ENCODE results near the gene RD3L.

The RD3L gene

DNA sequence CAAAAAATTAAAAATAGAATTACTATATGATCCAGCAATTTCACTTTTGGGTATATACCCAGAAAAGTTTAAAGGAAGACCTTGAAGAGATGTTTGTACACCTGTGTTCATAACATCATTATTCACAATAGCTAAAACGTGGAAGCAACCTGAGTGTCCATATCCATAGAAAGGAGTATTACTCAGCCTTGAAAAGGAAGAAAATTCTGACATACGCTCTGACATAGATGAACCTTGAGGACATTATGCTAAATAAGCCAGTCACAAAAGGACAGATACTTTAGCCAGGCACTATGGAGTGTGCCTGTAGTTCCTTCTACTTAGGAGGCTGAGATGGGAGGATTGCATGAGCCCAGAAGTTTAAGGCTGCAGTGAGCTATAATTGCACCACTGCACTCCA lies 6.1 kb upstream of the RD3L start:
- no peak for DNase-seq (ENCODE audit: low read depth)
- TF ChIP-seq, protein P1, sequence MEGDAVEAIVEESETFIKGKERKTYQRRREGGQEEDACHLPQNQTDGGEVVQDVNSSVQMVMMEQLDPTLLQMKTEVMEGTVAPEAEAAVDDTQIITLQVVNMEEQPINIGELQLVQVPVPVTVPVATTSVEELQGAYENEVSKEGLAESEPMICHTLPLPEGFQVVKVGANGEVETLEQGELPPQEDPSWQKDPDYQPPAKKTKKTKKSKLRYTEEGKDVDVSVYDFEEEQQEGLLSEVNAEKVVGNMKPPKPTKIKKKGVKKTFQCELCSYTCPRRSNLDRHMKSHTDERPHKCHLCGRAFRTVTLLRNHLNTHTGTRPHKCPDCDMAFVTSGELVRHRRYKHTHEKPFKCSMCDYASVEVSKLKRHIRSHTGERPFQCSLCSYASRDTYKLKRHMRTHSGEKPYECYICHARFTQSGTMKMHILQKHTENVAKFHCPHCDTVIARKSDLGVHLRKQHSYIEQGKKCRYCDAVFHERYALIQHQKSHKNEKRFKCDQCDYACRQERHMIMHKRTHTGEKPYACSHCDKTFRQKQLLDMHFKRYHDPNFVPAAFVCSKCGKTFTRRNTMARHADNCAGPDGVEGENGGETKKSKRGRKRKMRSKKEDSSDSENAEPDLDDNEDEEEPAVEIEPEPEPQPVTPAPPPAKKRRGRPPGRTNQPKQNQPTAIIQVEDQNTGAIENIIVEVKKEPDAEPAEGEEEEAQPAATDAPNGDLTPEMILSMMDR (IDR thresholded peaks at IDR 0.05; ENCODE audit: control insufficient read depth, extremely low read depth, insufficient read depth): no peak
- H3K4me3 ChIP-seq (ENCODE audit: low read depth, low read length): no peak overlapping the region

DNA sequence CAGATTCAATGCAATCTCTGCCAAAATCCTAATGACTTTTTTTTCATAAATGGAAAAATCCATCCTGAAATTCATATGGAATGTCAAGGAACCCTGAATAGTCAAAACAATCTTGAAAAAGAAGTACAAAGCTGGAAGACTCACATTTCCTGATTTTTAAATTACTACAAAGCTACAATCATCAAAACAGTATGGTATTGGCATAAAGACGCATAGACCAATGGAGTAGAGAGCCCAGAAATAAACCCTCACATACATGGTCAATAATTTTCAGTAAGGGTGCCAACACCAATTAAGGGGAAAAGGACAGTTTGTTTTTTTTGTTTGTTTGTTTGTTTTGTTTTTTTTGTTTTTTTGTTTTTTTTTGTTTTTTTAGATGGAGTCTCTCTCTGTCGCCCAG lies 4.6 kb upstream of the RD3L start:
- TF ChIP-seq, protein P1 (IDR thresholded peaks at IDR 0.05; ENCODE audit: control insufficient read depth, extremely low read depth, insufficient read depth): no peak
- H3K4me3 ChIP-seq (ENCODE audit: low read depth, low read length): no peak overlapping the region
- DNase-seq (ENCODE audit: low read depth): no peak

DNA sequence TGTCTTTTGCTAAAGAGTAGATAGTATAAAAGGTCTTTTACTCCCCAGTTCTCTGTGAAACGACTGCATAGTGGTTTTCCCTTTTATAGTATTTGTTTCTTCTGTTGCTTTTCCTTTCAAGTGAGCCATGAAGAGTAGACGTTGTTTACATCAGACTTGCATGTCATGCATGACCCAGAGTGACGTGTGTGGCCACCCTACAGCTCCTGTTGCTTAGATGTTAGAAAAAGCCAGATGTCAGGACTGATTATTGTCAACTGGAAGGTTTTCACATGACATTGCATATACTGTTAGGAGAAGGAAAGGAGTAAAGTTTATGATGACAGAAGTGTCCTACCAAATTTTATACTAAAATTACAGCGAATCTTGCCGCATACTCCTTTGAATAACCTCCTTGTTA lies 1.3 kb upstream of the RD3L start:
- no peak overlapping the region for H3K4me3 ChIP-seq (ENCODE audit: low read depth, low read length)

DNA sequence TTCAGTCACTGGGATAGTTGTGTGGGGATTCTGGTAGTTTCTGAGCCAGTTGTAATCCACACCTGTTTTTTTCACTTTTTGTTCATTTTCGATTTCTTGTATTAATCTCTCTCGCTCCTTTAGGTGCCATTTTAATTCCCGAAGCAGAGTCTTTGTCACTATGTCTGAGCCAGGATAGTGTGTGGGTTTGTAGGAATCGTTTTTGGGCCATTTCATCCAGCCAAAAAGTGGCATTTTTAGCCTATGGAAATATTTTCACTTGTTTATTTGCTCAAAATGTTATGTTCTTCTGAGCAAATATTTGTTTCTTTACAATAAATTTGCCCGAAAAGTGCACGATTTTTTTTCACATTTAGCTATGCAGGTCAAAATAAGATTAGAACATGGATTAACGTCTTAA lies 867 bp downstream of the RD3L start:
- no peak for DNase-seq (ENCODE audit: low read depth)
- no peak overlapping the region for H3K4me3 ChIP-seq (ENCODE audit: low read depth, low read length)
- TF ChIP-seq, protein P1 (IDR thresholded peaks at IDR 0.05; ENCODE audit: control insufficient read depth, extremely low read depth, insufficient read depth): no peak

More for the DNA sequence above, 1.3 kb upstream of the RD3L start:
- TF ChIP-seq, protein P1 (IDR thresholded peaks at IDR 0.05; ENCODE audit: control insufficient read depth, extremely low read depth, insufficient read depth): no peak
- DNase-seq (ENCODE audit: low read depth): no peak

DNA sequence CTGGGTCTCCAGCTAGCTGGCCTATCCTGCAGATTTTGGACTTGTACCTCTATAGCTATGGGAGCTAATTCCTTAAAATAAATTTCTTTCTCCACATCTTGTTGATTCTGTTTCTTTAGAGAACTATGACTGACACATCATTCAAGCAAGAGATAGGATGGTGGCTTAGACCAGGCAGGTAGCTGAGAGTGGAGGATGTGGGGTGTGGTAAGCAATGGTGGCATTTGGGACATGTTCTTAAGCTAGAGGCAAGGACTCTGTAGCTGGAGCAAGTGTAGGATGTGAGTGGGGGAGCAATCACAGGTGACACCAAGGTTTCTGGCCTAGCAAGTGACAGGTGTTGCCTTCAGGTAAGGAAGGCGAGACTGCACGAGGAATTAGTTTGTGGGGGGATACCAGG lies 7.2 kb downstream of the RD3L start:
- TF ChIP-seq, protein P1 (IDR thresholded peaks at IDR 0.05; ENCODE audit: control insufficient read depth, extremely low read depth, insufficient read depth): no peak
- H3K4me3 ChIP-seq (ENCODE audit: low read depth, low read length): no peak overlapping the region
- no peak for DNase-seq (ENCODE audit: low read depth)

DNA sequence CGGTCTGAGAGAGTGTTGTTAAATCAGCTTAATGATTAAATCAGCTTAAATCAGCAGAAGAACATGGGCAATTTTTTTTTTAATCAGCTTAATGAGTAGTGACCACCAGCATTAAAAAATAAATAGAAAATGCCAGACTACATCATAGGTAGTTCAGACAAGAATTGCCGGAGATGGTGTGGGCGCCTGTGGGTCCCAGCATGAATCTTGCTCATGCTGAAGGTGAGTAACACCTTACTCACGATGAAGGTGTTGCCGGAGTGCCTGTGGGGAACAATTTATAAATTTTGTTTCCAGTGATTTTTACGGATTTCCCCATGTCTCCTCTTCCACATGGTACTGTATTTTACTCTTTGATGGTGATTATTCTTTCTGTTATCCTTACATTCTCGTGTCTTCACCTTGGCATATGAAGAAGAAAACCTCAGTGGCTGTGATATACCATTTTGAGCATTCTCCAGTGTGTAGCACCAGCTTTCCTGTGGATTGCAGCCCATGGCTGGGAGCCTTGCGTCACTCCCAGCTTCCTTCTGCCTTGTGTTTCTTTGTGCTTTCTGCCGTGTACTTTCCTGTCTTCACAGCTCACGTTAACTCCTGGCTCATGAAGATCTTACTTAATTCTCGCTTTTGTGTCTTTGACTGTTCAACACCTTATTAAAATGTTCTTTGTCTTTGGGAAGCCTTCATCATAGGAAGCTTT lies 9.4 kb downstream of the RD3L start:
- DNase-seq (ENCODE audit: low read depth): no peak
- TF ChIP-seq, protein P1 (IDR thresholded peaks at IDR 0.05; ENCODE audit: control insufficient read depth, extremely low read depth, insufficient read depth): no peak
- no peak overlapping the region for H3K4me3 ChIP-seq (ENCODE audit: low read depth, low read length)

DNA sequence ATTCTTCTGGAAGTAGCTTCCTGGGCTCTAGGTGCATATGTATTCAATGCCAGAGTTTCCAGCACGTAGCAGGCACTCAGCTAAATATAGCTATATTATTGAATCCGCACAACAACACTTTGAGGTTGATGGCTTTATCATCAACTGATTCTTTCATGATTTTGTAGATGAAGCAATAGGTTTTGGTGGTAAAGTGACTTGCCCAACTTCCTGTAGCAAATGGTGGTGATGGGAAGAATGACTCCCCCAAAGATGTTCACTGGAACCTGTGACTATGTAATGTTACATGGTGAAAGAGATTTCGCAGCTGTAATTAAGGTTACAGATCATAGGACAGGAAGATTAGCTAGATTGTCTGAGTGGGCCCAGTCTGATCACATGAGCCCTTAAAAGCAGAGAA lies 10.9 kb downstream of the RD3L start:
- DNase-seq (ENCODE audit: low read depth): no peak
- H3K4me3 ChIP-seq (ENCODE audit: low read depth, low read length): no peak overlapping the region
- TF ChIP-seq, protein P1 (IDR thresholded peaks at IDR 0.05; ENCODE audit: control insufficient read depth, extremely low read depth, insufficient read depth): no peak
